Measurements from ENCODE around the gene CCDC174. TPM values are rescaled to one million over a fixed set of nuclear protein-coding genes. Genes with fewer than 3 reads are reported as not detected.

CCDC174 gene
- total RNA-seq, 1 donor from 2014 or later, result 20.5 TPM

GRCh38 chr3:14700891-14701290 lies 49.3 kb downstream of the CCDC174 start:
- intact Hi-C loops (cut with micrococcal nuclease), result no loop called here

DNA sequence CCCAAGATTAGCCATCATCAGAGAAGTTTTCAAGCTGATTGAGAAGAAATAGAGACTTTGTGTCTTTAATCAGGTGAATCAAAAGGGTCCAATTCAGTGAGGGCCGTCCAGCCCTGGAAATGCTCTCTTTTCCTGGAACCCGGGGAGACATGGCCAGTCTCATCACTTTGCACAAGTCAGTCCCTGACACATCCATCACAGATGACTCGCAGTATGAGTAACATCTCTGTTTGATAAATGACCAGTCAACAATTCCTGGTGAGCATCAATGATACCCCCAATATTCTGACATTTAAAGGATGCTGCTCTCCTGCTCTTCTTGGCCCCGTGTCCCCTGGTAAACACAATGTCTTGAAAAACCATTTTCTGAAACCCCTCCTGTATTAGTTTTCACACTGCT lies 50.1 kb downstream of the CCDC174 start:
- intact Hi-C loops (cut with micrococcal nuclease), result no loop called here

- intact Hi-C loops (cut with micrococcal nuclease), result no loop called here
These were observed 51.7 kb downstream of the CCDC174 start for GRCh38 chr3:14703128-14703750.

- intact Hi-C loops (cut with micrococcal nuclease), result no loop called here
These were observed 52.2 kb downstream of the CCDC174 start for GRCh38 chr3:14703791-14704190.

- intact Hi-C loops (cut with micrococcal nuclease), result no loop called here
These were observed 54.5 kb downstream of the CCDC174 start for GRCh38 chr3:14706096-14706495.

GRCh38 chr3:14716591-14716990 lies 65.0 kb downstream of the CCDC174 start:
- intact Hi-C loops (cut with micrococcal nuclease), result no loop called here

DNA sequence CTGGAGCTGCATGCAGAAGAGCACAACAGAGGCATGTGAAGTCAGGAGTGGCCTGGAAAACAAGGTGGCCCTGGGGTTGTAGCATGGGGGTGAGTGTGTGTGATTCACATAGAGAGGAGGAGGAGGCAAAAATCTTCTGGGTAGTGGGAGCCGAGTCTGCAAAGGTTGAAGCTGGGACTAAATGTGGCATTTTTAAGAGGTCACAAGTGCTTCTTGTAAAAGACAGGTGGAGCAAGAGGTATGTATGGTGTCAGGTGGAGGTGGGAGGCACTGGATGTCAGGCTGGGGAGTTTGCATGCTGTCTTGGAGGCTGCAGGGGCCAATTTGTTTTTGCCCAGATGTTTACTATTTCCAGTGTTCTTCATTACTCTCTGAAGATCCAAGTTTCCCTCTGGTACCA lies 65.7 kb downstream of the CCDC174 start:
- intact Hi-C loops (cut with micrococcal nuclease), result no loop called here

DNA sequence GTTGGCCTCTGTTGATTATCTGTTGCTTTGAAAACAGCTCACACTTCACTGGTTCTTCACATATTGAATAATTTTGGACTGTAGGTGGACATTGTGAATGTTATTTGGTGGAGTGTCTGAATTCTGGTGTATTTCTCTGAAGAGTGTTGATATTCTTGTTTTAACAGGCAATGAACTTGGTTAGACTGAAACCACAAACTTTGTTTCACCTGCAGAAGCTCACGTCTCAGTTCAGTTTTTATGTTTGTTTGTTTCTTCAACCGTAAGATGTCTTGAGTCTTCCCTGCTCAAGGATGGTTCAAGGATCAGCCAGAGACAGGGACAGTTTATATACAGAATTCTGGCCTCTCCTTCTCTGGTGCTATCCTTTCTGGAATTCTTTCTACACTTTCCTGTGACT lies 67.0 kb downstream of the CCDC174 start:
- intact Hi-C loops (cut with micrococcal nuclease), result no loop called here

DNA sequence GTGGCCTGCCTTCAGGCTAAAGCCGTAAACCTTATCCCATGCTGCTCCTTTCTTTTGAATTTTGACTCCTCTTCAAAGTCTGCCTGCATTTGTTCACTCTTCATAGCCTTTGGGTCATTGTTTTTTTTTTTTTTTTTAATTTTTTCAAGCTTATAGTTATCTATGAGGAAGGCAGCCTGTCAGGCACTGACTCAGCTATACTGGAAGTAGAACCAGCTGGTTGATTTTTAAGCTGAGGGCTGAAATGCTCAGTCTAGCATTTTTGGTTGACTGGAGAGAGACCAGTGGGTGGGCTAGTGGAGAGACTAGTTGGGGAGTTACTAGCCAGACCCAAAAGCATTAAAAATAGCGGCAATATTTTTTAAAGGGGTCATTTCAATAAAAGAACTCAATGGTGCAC lies 67.4 kb downstream of the CCDC174 start:
- intact Hi-C loops (cut with micrococcal nuclease), result no loop called here

DNA sequence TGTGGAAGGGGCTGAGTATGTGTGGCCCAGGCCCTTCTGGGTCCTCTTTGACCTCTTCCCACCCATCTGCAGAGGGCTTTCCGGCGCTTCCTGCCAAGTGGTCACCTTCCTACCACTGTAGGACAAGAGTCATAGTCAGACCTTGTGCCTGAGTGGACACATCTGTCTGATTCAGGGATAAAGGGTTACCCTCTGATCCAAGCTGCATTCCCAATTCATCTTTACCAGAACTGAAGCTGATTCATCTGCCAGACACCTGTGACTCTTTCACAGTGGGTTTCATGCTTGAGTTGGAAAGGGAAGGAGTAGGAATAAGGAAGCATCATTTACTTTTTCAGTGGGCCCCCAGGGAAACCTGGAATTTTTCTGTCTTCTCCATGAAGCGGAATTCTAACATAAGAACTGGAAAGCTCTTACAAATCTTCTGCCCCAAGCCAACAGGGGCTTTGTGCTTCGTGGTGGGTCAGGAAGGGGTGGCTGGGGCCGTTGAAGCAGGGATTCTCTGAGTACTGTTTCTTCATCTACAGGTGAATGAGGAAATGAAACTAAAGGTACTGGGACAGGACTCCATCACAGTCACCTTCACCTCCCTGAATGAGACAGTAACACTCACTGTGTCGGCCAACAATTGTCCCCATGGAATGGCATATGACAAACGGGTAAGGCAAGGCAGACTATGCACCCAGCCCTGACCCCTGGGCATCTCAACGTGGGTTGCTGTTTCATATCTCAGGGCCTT lies 69.7 kb downstream of the CCDC174 start:
- intact Hi-C loops (cut with micrococcal nuclease), result no loop called here

Other genes starting within 250 kb of the CCDC174 start
- gene SLC6A6, start 249.2 kb upstream of the CCDC174 start, total RNA-seq, result 41.9 and 43.2 TPM in 2 replicates
- not detected in 2 replicates for gene GRIP2, start 111.4 kb upstream of the CCDC174 start, total RNA-seq
- gene C3orf20, start 23.4 kb downstream of the CCDC174 start, total RNA-seq, result 0.20 and 0.30 TPM in 2 replicates
- 0.05 TPM in 1 of 2 replicates, not detected in the other for gene FGD5, start 167.2 kb downstream of the CCDC174 start, total RNA-seq

All from T-helper 2 cell treated with Interferon-gamma antibody and Interleukin-4, amounts not matched to agents 100 ng/mL and 5 ng/mL, for 36 hours (primary cell).